ENCODE data around the gene ROBO1.

Gene ROBO1

DNA sequence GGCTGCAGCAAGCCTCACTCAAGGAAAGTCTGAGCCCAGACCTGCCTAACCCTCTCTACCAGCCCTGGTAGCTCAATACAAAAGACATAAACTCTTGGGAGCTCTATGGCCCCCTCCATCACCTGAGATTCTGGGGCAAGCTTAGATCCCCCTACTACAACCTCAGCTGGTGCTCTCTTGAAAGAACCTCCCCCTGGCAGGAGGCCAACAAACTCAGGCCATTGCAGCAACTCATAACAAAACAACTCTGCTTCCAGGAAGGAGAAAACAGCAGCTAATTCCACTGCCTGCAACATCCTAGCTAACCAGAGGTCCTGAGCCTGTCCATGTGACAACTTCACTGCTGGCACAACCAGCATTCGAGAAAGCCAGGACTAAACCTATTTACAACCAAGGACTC lies 169.2 kb downstream of the ROBO1 start:
- no peak for FAIRE-seq
- no peak for DNase-seq (ENCODE audit: insufficient read length)
- no peak for TF ChIP-seq TAF1 (IDR thresholded peaks at IDR 0.05; ENCODE audit: borderline replicate concordance, low read depth, low read length)
- no peak for TF ChIP-seq POLR2AphosphoS5 (IDR thresholded peaks at IDR 0.05; ENCODE audit: low read depth, low read length)
- TF ChIP-seq POLR2A (IDR thresholded peaks at IDR 0.05; ENCODE audit: low read depth, low read length): no peak

DNA sequence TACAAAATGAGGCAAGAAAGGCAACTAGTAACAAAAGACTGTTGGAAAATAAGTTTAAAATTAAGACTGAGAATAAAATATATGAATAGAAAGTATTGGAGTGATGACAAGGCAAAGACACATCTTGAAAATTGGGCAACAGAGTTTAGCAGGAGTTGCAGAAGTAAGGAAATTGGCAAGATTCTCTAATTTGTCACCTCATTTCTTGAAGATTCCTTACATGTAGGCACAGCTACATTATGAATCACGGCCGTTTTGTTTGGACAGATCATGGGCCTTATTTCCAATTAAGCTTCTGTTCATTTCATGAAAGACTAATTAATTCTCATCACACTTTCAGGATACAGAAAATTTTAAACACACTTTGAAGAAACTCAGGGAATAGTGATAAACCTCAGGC lies 170.1 kb downstream of the ROBO1 start:
- no peak for FAIRE-seq
- no peak for DNase-seq (ENCODE audit: insufficient read length)
- TF ChIP-seq TAF1 (IDR thresholded peaks at IDR 0.05; ENCODE audit: borderline replicate concordance, low read depth, low read length): no peak

DNA sequence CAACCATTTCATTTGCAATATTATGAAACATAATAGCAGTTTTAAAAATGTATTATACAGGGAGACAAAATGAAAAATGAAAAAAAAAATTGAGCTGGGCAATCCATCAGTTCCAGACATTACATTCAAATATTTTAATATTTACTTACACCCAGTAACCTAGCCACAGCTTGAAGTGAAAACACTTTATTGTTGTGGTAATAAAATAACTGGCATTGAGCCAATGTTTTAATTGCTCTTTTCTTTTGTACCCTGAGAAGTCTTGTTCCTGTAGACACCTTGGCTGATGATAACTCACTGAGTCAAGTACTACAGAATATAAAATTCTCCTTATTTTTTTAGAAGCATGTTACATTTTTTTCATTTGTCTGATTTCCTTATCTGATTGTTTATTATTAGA lies 180.6 kb downstream of the ROBO1 start:
- TF ChIP-seq POLR2A (IDR thresholded peaks at IDR 0.05; ENCODE audit: low read depth, low read length) (no peak), POLR2AphosphoS5 (IDR thresholded peaks at IDR 0.05; ENCODE audit: low read depth, low read length) (no peak), TAF1 (IDR thresholded peaks at IDR 0.05; ENCODE audit: borderline replicate concordance, low read depth, low read length) (no peak)
- DNase-seq (ENCODE audit: insufficient read length) (no peak), FAIRE-seq (no peak)

DNA sequence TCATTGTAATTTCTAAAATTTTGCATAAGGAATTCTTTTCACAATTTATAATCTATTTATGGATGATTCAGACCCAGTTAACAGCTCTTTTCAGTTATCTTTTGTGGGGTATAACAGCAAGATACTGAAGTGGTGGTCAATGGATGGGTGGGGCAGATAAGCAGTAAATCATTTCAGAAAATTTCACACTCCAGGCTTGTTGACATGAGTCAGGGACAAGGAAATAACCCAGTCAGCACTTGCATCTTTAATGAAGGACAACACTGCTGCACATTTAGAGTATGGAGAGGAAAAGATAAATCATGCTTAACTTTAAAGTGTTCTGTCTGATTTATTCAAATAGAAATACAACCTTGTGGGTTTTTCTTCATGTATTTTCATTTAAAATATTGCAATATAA lies 181.6 kb downstream of the ROBO1 start:
- FAIRE-seq: no peak
- no peak for DNase-seq (ENCODE audit: insufficient read length)
- TF ChIP-seq TAF1 (IDR thresholded peaks at IDR 0.05; ENCODE audit: borderline replicate concordance, low read depth, low read length) (no peak), POLR2AphosphoS5 (IDR thresholded peaks at IDR 0.05; ENCODE audit: low read depth, low read length) (no peak), POLR2A (IDR thresholded peaks at IDR 0.05; ENCODE audit: low read depth, low read length) (no peak)

DNA sequence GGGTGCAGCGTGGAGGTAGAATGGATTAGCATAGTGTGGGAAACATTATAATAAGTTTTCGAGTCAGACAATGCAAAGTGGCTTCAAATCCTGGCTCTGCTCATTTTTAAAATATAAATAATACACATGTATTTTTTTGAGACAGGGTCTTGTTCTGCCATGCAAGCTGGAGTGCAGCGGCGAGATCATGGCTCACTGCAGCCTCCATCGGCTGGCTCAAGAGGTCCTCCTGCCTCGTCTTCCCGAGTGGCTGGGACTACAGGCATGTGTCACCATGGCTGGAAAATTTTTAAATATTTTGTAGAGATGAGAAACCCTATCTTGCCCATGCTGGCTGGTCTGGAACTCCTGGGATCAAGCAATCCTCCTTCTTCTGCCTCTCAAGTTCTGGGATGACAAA lies 194.9 kb downstream of the ROBO1 start:
- FAIRE-seq (no peak), DNase-seq (ENCODE audit: insufficient read length) (no peak)
- no peak for TF ChIP-seq TAF1 (IDR thresholded peaks at IDR 0.05; ENCODE audit: borderline replicate concordance, low read depth, low read length)
- TF ChIP-seq POLR2A (IDR thresholded peaks at IDR 0.05; ENCODE audit: low read depth, low read length): no peak
- no peak for TF ChIP-seq POLR2AphosphoS5 (IDR thresholded peaks at IDR 0.05; ENCODE audit: low read depth, low read length)

DNA sequence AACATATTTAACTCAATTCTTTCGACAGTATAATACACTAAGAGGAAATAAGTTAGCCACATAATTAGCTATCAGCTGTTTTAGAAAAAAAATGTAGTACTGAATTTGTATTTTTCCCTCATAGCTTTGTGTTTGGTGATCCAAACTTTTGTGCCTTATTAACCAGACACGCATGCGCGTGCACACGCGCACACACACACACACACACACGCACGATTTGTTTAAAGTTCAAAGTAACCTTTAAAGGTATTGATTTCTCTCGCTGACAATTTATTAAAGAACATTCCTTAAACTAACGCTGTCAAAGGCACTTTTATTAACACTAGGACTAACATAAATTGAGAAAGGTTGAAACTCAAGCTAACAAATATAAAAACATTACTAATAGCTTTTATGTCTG lies 198.9 kb downstream of the ROBO1 start:
- no peak for TF ChIP-seq POLR2AphosphoS5 (IDR thresholded peaks at IDR 0.05; ENCODE audit: low read depth, low read length)
- DNase-seq (ENCODE audit: insufficient read length) (no peak), FAIRE-seq (no peak)

DNA sequence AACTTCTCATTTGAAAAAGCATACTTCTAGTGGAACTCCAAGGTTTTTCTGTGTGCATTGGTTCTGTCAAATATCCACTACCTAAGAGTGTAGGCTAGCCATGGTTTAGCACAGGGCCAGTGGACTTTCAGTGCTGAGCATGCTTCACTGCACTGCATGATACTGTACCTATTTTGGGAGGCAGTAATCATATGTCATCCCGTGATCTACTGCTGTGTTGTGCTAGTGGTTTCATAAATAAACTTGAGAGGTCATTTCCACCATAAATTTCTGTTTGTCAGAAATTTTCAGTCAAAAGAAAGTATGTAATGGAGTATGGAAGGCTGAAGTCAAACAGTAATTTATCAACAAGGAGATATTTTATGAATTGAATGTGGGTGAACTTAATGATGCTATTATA lies 203.6 kb downstream of the ROBO1 start:
- no peak for TF ChIP-seq TAF1 (IDR thresholded peaks at IDR 0.05; ENCODE audit: borderline replicate concordance, low read depth, low read length)
- TF ChIP-seq POLR2AphosphoS5 (IDR thresholded peaks at IDR 0.05; ENCODE audit: low read depth, low read length): no peak
- TF ChIP-seq POLR2A (IDR thresholded peaks at IDR 0.05; ENCODE audit: low read depth, low read length): no peak
- DNase-seq (ENCODE audit: insufficient read length) (no peak), FAIRE-seq (no peak)

DNA sequence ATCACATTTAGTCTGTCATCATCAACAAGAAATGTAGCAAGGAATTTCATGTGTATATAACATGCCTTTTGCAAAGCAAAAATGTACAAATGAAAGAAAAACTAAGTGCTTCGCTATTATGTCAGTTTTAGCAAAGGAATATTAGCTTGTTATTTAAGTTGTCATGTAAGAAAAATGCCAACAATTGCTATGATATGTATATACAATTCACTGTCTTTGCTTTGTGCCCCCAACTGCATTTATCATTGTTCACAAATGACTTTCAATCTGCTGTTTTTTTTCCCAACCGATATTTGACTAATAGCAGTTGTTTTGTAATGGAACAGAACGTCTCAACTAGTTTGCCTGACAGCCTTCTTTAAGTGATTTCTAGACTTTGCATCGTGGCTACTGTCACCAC lies 207.1 kb downstream of the ROBO1 start:
- TF ChIP-seq POLR2AphosphoS5 (IDR thresholded peaks at IDR 0.05; ENCODE audit: low read depth, low read length): no peak
- TF ChIP-seq POLR2A (IDR thresholded peaks at IDR 0.05; ENCODE audit: low read depth, low read length): no peak
- no peak for TF ChIP-seq TAF1 (IDR thresholded peaks at IDR 0.05; ENCODE audit: borderline replicate concordance, low read depth, low read length)
- DNase-seq (ENCODE audit: insufficient read length) (no peak), FAIRE-seq (no peak)

DNA sequence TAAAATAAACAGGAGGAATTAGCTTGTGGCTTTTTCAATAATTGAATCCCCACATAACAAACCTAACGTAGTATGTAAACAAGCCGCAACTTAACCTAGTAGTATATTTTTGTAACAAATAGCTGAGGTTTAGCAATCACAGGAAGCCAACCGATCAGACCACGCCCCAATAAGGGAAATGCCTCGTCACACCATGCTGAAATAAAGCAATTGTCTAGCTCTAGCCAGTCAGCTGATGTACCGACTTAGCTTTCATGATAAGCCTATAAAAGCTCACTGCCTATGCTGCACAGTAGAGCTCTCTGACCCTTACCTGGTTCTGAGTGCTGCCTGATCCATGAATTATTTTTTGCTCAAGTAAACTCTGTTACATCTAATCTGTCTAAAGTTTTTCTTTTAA lies 208.9 kb downstream of the ROBO1 start:
- no peak for TF ChIP-seq POLR2AphosphoS5 (IDR thresholded peaks at IDR 0.05; ENCODE audit: low read depth, low read length)
- no peak for TF ChIP-seq TAF1 (IDR thresholded peaks at IDR 0.05; ENCODE audit: borderline replicate concordance, low read depth, low read length)
- TF ChIP-seq POLR2A (IDR thresholded peaks at IDR 0.05; ENCODE audit: low read depth, low read length): no peak
- no peak for FAIRE-seq
- no peak for DNase-seq (ENCODE audit: insufficient read length)

DNA sequence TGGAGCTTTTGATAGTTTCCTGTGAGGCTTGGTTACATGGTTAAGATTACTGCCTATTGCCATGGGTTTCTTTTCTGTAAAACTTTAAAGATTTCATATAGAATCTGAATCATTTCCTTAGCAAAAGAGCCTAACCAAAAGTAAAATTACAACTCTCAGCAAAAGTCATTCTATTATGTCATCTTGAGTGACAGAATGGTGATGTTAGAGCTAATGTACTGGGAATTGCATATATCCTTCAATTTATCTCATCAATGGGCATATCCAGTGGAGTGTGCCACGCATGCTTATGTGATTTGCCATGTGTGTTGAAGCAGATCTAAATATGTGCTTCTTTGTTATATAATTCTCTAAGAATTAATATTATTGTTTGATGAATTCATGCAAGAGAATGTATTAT lies 212.1 kb downstream of the ROBO1 start:
- FAIRE-seq (no peak), DNase-seq (ENCODE audit: insufficient read length) (no peak)
- TF ChIP-seq POLR2A (IDR thresholded peaks at IDR 0.05; ENCODE audit: low read depth, low read length): no peak
- TF ChIP-seq TAF1 (IDR thresholded peaks at IDR 0.05; ENCODE audit: borderline replicate concordance, low read depth, low read length): no peak
- TF ChIP-seq POLR2AphosphoS5 (IDR thresholded peaks at IDR 0.05; ENCODE audit: low read depth, low read length): no peak

DNA sequence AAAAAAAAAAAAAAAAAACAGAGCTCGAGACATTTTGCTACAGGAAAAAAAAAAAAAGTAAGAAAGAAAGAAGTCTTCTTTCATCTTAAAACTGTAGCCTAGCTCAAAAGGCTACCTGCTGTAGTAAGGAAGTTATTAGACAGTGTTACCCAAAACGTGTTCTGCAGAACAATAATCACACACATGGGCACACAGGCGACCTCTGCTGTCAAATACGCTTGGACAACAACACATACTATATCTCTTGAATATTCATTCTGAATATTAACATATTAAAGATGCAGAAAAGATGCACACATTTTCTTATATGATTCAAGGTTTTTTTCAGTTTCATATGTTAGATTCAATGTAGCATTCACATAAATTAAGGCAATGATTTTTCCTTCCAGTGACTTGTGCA lies 215.8 kb downstream of the ROBO1 start:
- TF ChIP-seq POLR2A (IDR thresholded peaks at IDR 0.05; ENCODE audit: low read depth, low read length) (no peak), POLR2AphosphoS5 (IDR thresholded peaks at IDR 0.05; ENCODE audit: low read depth, low read length) (no peak), TAF1 (IDR thresholded peaks at IDR 0.05; ENCODE audit: borderline replicate concordance, low read depth, low read length) (no peak)
- no peak for DNase-seq (ENCODE audit: insufficient read length)
- FAIRE-seq: no peak

DNA sequence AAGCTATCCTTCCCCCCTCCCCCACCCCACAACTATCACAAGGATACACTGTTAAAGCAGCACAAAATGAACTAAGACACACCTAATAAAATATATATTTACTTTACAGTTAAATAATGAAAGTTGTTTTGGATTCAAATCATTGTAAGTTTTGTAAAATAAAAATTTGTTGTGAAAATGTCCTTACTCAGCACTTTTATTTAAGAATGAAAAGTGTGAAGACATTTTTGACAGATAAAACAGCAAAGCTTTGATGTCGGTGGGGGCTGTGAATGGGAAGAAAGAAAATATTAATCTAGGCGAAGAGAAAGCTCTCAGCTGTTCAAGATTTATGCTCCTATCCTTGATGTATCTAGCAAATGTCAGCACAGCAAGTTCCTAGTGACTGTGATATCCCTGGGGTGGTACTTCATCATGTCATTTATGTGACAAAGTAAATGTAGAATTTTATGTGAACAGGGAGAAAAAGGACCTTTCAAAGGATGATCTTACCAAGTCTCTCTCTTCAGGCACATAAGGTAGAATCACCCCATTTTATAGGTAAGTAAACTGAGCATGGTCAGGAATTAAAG lies 216.4 kb downstream of the ROBO1 start:
- no peak for DNase-seq (ENCODE audit: insufficient read length)
- no peak for FAIRE-seq
- TF ChIP-seq POLR2A (IDR thresholded peaks at IDR 0.05; ENCODE audit: low read depth, low read length): no peak
- TF ChIP-seq TAF1 (IDR thresholded peaks at IDR 0.05; ENCODE audit: borderline replicate concordance, low read depth, low read length): no peak
- TF ChIP-seq POLR2AphosphoS5 (IDR thresholded peaks at IDR 0.05; ENCODE audit: low read depth, low read length): no peak

Measured in GM12892 (cell line).